ENCODE data around the gene TBC1D22B.
A peak's percentile ranks its signal among the peaks of the same experiment; 100 is the strongest.

Gene TBC1D22B

GRCh38 chr6:37283268-37283667, 25.7 kb downstream of the TBC1D22B start:
- in situ Hi-C loops (cut with MboI; ENCODE audit: low sequenced_read_pairs, unreplicated experiment), result no loop called here
- no peak for TF ChIP-seq CTCF (IDR thresholded peaks at IDR 0.05; ENCODE audit: borderline replicate concordance, control extremely low read depth, extremely low read depth, insufficient read depth, missing control alignments)
- DNase-seq (ENCODE audit: low spot score), result no peak

- in situ Hi-C loops (cut with MboI; ENCODE audit: low sequenced_read_pairs, unreplicated experiment), result no loop called here
- DNase-seq (ENCODE audit: low spot score), result no peak
- no peak for TF ChIP-seq CTCF (IDR thresholded peaks at IDR 0.05; ENCODE audit: borderline replicate concordance, control extremely low read depth, extremely low read depth, insufficient read depth, missing control alignments)
Observed at GRCh38 chr6:37283671-37284151, 26.1 kb downstream of the TBC1D22B start.

- DNase-seq (ENCODE audit: low spot score), result no peak
- TF ChIP-seq CTCF (IDR thresholded peaks at IDR 0.05; ENCODE audit: borderline replicate concordance, control extremely low read depth, extremely low read depth, insufficient read depth, missing control alignments), result no peak
- in situ Hi-C loops (cut with MboI; ENCODE audit: low sequenced_read_pairs, unreplicated experiment), result no loop called here
Observed at GRCh38 chr6:37284781-37285180, 27.2 kb downstream of the TBC1D22B start.

GRCh38 chr6:37285861-37286311, 28.3 kb downstream of the TBC1D22B start:
- in situ Hi-C loops (cut with MboI; ENCODE audit: low sequenced_read_pairs, unreplicated experiment), result no loop called here
- peak; percentile 52 for DNase-seq (ENCODE audit: low spot score)

GRCh38 chr6:37287519-37288157, 30.1 kb downstream of the TBC1D22B start:
- no peak for TF ChIP-seq CTCF (IDR thresholded peaks at IDR 0.05; ENCODE audit: borderline replicate concordance, control extremely low read depth, extremely low read depth, insufficient read depth, missing control alignments)
- DNase-seq (ENCODE audit: low spot score), result peak; percentile 46
- in situ Hi-C loops (cut with MboI; ENCODE audit: low sequenced_read_pairs, unreplicated experiment), result no loop called here

More at GRCh38 chr6:37285861-37286311, 28.3 kb downstream of the TBC1D22B start:
- no peak for TF ChIP-seq CTCF (IDR thresholded peaks at IDR 0.05; ENCODE audit: borderline replicate concordance, control extremely low read depth, extremely low read depth, insufficient read depth, missing control alignments)

GRCh38 chr6:37288247-37288646, 30.7 kb downstream of the TBC1D22B start:
- no peak for DNase-seq (ENCODE audit: low spot score)
- no peak for TF ChIP-seq CTCF (IDR thresholded peaks at IDR 0.05; ENCODE audit: borderline replicate concordance, control extremely low read depth, extremely low read depth, insufficient read depth, missing control alignments)
- in situ Hi-C loops (cut with MboI; ENCODE audit: low sequenced_read_pairs, unreplicated experiment), result no loop called here
